Tibial artery (tissue), 4 donors: Measurements from ENCODE around the gene SHOC2.

Experiments
- DNase-seq, 2 donors: peaks; one replicate each; pipeline ENCODE4 v3.0.0-alpha.2; 2019
- H3K27ac ChIP-seq, 2 donors: fragments of 200-600 bp; sonication (generic) in 1 of 2; 1 replicate in 1 of 2; 2 replicates in 1 of 2; pipeline ENCODE4 v1.5.1; 2018 to 2019; ENCODE audit warnings: mild to moderate bottlenecking in 1 of 2
- H3K27me3 ChIP-seq, 2 donors: fragments of 200-600 bp; sonication (generic) in 1 of 2; one replicate each; pipeline versions ENCODE4 v1.5.1 to v1.6.0; 2016 to 2019
- H3K36me3 ChIP-seq, 3 donors: fragments of 200-600 bp; sonication (generic) in 2 of 3; one replicate each; pipeline ENCODE4 v1.5.1; 2016 to 2019; ENCODE audit warnings: mild to moderate bottlenecking in 2 of 3
- H3K4me1 ChIP-seq, 4 donors: fragments of 200-600 bp; sonication (generic) in 2 of 4; 1 replicate in 3 of 4; 2 replicates in 1 of 4; pipeline ENCODE4 v1.5.1; 2016 to 2019
- H3K4me3 ChIP-seq, 2 donors: fragments of 200-600 bp; sonication (generic) in 1 of 2; 1 replicate in 1 of 2; 2 replicates in 1 of 2; pipeline ENCODE4 v1.5.1; 2018 to 2019; ENCODE audit warnings: mild to moderate bottlenecking in 2 of 2
- H3K9me3 ChIP-seq, 3 donors: fragments of 200-600 bp; sonication (generic) in 1 of 3; one replicate each; pipeline ENCODE4 v1.5.1; 2016 to 2019
- CTCF ChIP-seq, 2 experiments: fragments of 200-600 bp in 1 of 2; fragments of 450-650 bp in 1 of 2; IDR thresholded peaks; one replicate each; pipeline ENCODE4 v1.5.1; 2017 to 2019; ENCODE audit warnings: antibody characterized with exemption in 2 of 2, mild to moderate bottlenecking in 1 of 2, moderate library complexity in 1 of 2
- intact Hi-C: fragments of 100-400 bp; cut with DNase I; formaldehyde crosslinking; loops from one replicate; pipeline ENCODE4 v1.15.0; 2023; ENCODE audit warnings: low total_unique reads

Gene SHOC2

GRCh38 chr10:111037858-111038257 lies 118.5 kb downstream of the SHOC2 start:
- Histone ChIP-seq H3K27me3 (no peaks in the 10 kb centered on the region), H3K36me3 (peaks cover 0 to 1% (median 0%) of the 10 kb centered on the region in 3 donors), H3K4me3 (no peak overlapping the region), H3K27ac (no peak overlapping the region), H3K9me3 (peaks cover 9 to 34% (median 28%) of the 10 kb centered on the region in 3 donors), H3K4me1 (peaks cover 0 to 5% (median 0%) of the 10 kb centered on the region in 4 donors)
- intact Hi-C loops: no loop called here
- DNase-seq: no peak
- TF ChIP-seq CTCF (IDR thresholded peaks at IDR 0.05): no peak

DNA sequence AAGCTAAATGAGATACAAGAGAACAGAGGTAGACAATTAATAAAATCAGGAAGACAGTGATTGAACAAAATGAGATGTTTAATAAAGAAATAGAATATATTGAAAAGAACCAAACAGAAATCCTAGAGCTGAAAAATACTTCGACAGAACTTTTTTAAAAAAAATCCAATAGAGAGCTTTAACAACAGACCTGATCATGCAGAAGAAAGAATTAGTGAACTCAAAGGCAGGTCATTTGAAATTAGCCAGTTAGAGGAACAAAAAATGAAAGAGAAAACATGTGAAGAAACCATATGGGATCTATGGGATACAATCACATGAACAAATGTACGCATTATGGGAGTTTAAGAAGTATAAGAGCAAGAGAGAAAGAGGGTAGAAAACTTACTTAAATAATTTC lies 120.1 kb downstream of the SHOC2 start:
- Histone ChIP-seq H3K36me3 (no peaks in the 10 kb centered on the region), H3K4me1 (peaks cover 0 to 2% (median 0%) of the 10 kb centered on the region in 4 donors), H3K27ac (no peak overlapping the region), H3K4me3 (no peak overlapping the region), H3K27me3 (no peaks in the 10 kb centered on the region), H3K9me3 (peaks cover 9 to 34% (median 25%) of the 10 kb centered on the region in 3 donors)
- no peak for DNase-seq
- intact Hi-C loops: no loop called here
- no peak for TF ChIP-seq CTCF (IDR thresholded peaks at IDR 0.05)

DNA sequence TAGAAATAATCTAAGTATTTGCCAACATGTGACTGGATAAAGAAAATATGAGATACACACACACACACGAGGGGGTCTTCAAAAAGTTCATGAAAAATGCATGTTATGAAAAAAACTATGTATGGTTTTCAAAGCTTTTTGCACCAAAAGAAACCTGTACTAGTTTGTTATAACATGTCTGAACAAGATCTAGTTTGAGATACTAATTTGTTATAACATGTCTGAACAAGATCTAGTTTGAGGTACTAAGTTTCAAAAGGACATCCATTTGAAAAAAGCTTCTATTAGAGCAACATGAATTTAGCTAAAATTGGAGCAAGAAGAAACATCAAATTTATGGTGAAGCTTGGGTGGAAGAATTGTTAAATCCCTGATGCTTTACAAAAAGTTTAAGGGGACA lies 137.6 kb downstream of the SHOC2 start:
- no peak for TF ChIP-seq CTCF (IDR thresholded peaks at IDR 0.05)
- H3K4me1 ChIP-seq: no peaks in the 10 kb centered on the region
- peaks cover 0 to 16% (median 11%) of the 10 kb centered on the region in 3 donors for H3K9me3 ChIP-seq
- H3K36me3 ChIP-seq: no peaks in the 10 kb centered on the region
- peaks cover 0 to 13% of the 10 kb centered on the region in 2 donors for H3K27me3 ChIP-seq
- no peak overlapping the region for H3K27ac ChIP-seq
- no peak for DNase-seq
- no peak overlapping the region for H3K4me3 ChIP-seq
- intact Hi-C loops: no loop called here
